Naive thymus-derived CD4-positive, alpha-beta T cell (primary cell): ENCODE measurements around the gene UGGT1. TPM values are rescaled to one million over a fixed set of nuclear protein-coding genes. Genes with fewer than 3 reads are reported as not detected.

Source experiments
- ATAC-seq: fragments of 150-1000 bp; cut with Tn5 transposase; 2 replicates; pipeline ENCODE4 v1.10.0; 2021; ENCODE audit warnings: mild to moderate bottlenecking, moderate library complexity
- CTCF ChIA-PET: fragments of 350-600 bp; sonication (Branson Sonifier 250); formaldehyde crosslinking; loops from one replicate; lab custom pipeline; 2021; ENCODE audit warnings: antibody characterized with exemption; lab: Charles Lee
- POLR2A ChIA-PET: fragments of 350-600 bp; sonication (Branson Sonifier 250); formaldehyde crosslinking; loops from one replicate; lab custom pipeline; 2021; ENCODE audit warnings: antibody characterized with exemption, inconsistent platforms; lab: Charles Lee
- DNase-seq, 9 donors: peaks; one replicate each; pipeline versions ENCODE4 v3.0.0 to v3.0.0-alpha.2; 2020 to 2022; ENCODE audit warnings: mixed read lengths in 1 of 9
- H3K27ac ChIP-seq: one replicate; pipeline ENCODE4 v1.7.0; 2013; ENCODE audit warnings: mild to moderate bottlenecking, low read depth, low read length, moderate library complexity
- H3K27me3 ChIP-seq, 2 donors: one replicate each; pipeline ENCODE4 v1.7.0; 2013; ENCODE audit warnings: low read length in 2 of 2, mild to moderate bottlenecking in 2 of 2, moderate library complexity in 2 of 2; ENCODE audit not compliant: control insufficient read depth in 2 of 2, insufficient read depth in 2 of 2
- H3K36me3 ChIP-seq, 3 experiments: 1 replicate in 2 of 3; 2 replicates in 1 of 3; pipeline ENCODE4 v1.7.0; 2013; ENCODE audit warnings: low read length in 3 of 3, mild to moderate bottlenecking in 3 of 3, moderate library complexity in 1 of 3; ENCODE audit not compliant: insufficient read depth in 3 of 3, control insufficient read depth in 2 of 3
- H3K4me1 ChIP-seq, 2 donors: one replicate each; pipeline ENCODE4 v1.7.0; 2013; ENCODE audit warnings: low read length in 2 of 2, mild to moderate bottlenecking in 2 of 2, moderate library complexity in 1 of 2; ENCODE audit not compliant: control insufficient read depth in 2 of 2, insufficient read depth in 2 of 2
- H3K4me3 ChIP-seq: 2 replicates; pipeline ENCODE4 v1.7.0; 2013; ENCODE audit warnings: mild to moderate bottlenecking, low read length
- H3K9me3 ChIP-seq, 3 experiments: 1 replicate in 2 of 3; 2 replicates in 1 of 3; pipeline ENCODE4 v1.7.0; 2013; ENCODE audit warnings: low read length in 3 of 3; ENCODE audit not compliant: control insufficient read depth in 2 of 3
- H3K27ac Mint-ChIP-seq, 9 donors: one replicate each; pipeline ENCODE4 v1.8.0; 2020 to 2022; ENCODE audit warnings: mixed read lengths in 9 of 9, mild to moderate bottlenecking in 8 of 9, moderate library complexity in 5 of 9, inconsistent platforms in 2 of 9
- H3K27me3 Mint-ChIP-seq, 5 donors: one replicate each; pipeline ENCODE4 v1.8.0; 2021 to 2022; ENCODE audit warnings: mixed read lengths in 5 of 5, mild to moderate bottlenecking in 1 of 5
- H3K36me3 Mint-ChIP-seq, 5 donors: one replicate each; pipeline ENCODE4 v1.8.0; 2020 to 2022; ENCODE audit warnings: mixed read lengths in 5 of 5, mild to moderate bottlenecking in 3 of 5, inconsistent platforms in 1 of 5
- H3K4me1 Mint-ChIP-seq, 7 donors: one replicate each; pipeline ENCODE4 v1.8.0; 2020 to 2022; ENCODE audit warnings: mixed read lengths in 7 of 7, mild to moderate bottlenecking in 3 of 7, inconsistent platforms in 1 of 7
- H3K4me3 Mint-ChIP-seq, 10 donors: one replicate each; pipeline ENCODE4 v1.8.0; 2020 to 2022; ENCODE audit warnings: mild to moderate bottlenecking in 10 of 10, mixed read lengths in 10 of 10, moderate library complexity in 6 of 10, inconsistent platforms in 2 of 10
- H3K9me3 Mint-ChIP-seq, 11 donors: one replicate each; pipeline ENCODE4 v1.8.0; 2020 to 2022; ENCODE audit warnings: mixed read lengths in 11 of 11, mild to moderate bottlenecking in 4 of 11, inconsistent platforms in 1 of 11, moderate library complexity in 1 of 11
- intact Hi-C, 2 donors: fragments of 100-400 bp; cut with micrococcal nuclease; formaldehyde crosslinking; loops; one replicate each; pipeline ENCODE4 v1.15.1; 2023
- polyA plus RNA-seq, 2 donors: library from polyadenylated mRNA; unstranded; fragments of 300-500 nt; fragmentation: Illumina TruSeq; gene quantifications; one replicate each; pipeline ENCODE4 v1.2.3, GENCODE V29; 2021
- total RNA-seq, 6 experiments: library from RNA in 5 of 6; stranded (reverse) in 5 of 6; gene quantifications; 1 replicate in 5 of 6; 2 replicates in 1 of 6; pipeline ENCODE4 v1.2.3 and lab custom pipeline; 2021 to 2026

UGGT1 gene
- total and polyA plus RNA-seq, 7 experiments from 2014 or later = 11.6 to 75.6 (median 42.7) TPM

GRCh38 chr2:128057334-128057733, 33.7 kb upstream of the UGGT1 start:
- H3K4me3 Mint-ChIP-seq = no peak overlapping the region
- ChIA-PET POLR2A (interaction anchor here (0.6 kb wide), 1 partner anchor 779 kb away, joined by 3 read pairs; no protein-coding TSS in a partner anchor), CTCF (no interaction called here)
- H3K27me3 ChIP-seq = no peaks in the 10 kb centered on the region
- no peaks in the 10 kb centered on the region for H3K4me1 Mint-ChIP-seq
- H3K27ac Mint-ChIP-seq = no peak overlapping the region
- H3K36me3 Mint-ChIP-seq = no peaks in the 10 kb centered on the region
- peaks cover 0 to 4% (median 0%) of the 10 kb centered on the region in 11 donors for H3K9me3 Mint-ChIP-seq
- no peak for ATAC-seq
- H3K4me3 ChIP-seq = no peak overlapping the region
- no peaks in the 10 kb centered on the region for H3K36me3 ChIP-seq
- H3K9me3 ChIP-seq = no peaks in the 10 kb centered on the region
- H3K27me3 Mint-ChIP-seq = peaks cover 6 to 19% (median 14%) of the 10 kb centered on the region in 5 donors
- H3K4me1 ChIP-seq = no peaks in the 10 kb centered on the region
- H3K27ac ChIP-seq = no peak overlapping the region
- intact Hi-C loops = no loop called here
- no peak for DNase-seq

- intact Hi-C loops = no loop called here
- ChIA-PET CTCF (no interaction called here), POLR2A (interaction anchor here (0.6 kb wide), 1 partner anchor 780 kb away, joined by 3 read pairs; no protein-coding TSS in a partner anchor)
- Histone ChIP-seq H3K36me3 (no peaks in the 10 kb centered on the region), H3K4me1 (no peaks in the 10 kb centered on the region), H3K4me3 (no peak overlapping the region), H3K27me3 (no peaks in the 10 kb centered on the region), H3K9me3 (no peaks in the 10 kb centered on the region), H3K27ac (no peak overlapping the region)
- no peaks in the 10 kb centered on the region for H3K4me1 Mint-ChIP-seq
- H3K36me3 Mint-ChIP-seq = no peaks in the 10 kb centered on the region
- peaks cover 0 to 2% (median 0%) of the 10 kb centered on the region in 11 donors for H3K9me3 Mint-ChIP-seq
- ATAC-seq = no peak
- no peak overlapping the region for H3K27ac Mint-ChIP-seq
- H3K27me3 Mint-ChIP-seq = peaks cover 0 to 15% (median 9%) of the 10 kb centered on the region in 5 donors
- no peak overlapping the region for H3K4me3 Mint-ChIP-seq
- no peak for DNase-seq
Observed at GRCh38 chr2:128058114-128058513, 32.9 kb upstream of the UGGT1 start.

GRCh38 chr2:128062571-128062970, 28.4 kb upstream of the UGGT1 start:
- H3K27me3 ChIP-seq = no peaks in the 10 kb centered on the region
- DNase-seq (no peak), ATAC-seq (no peak)
- Mint-ChIP-seq H3K27ac (no peak overlapping the region), H3K36me3 (no peaks in the 10 kb centered on the region), H3K4me3 (no peak overlapping the region), H3K9me3 (no peaks in the 10 kb centered on the region), H3K27me3 (peaks cover 0 to under 1% (median 0%) of the 10 kb centered on the region in 5 donors), H3K4me1 (no peaks in the 10 kb centered on the region)
- intact Hi-C loops = no loop called here
- POLR2A ChIA-PET = no interaction called here
- H3K27ac ChIP-seq = no peak overlapping the region
- H3K36me3 ChIP-seq = no peaks in the 10 kb centered on the region
- no peaks in the 10 kb centered on the region for H3K4me1 ChIP-seq
- H3K4me3 ChIP-seq = no peak overlapping the region
- CTCF ChIA-PET = interaction anchor here (0.6 kb wide), 1 partner anchor 47 kb away, joined by 3 read pairs; no protein-coding TSS in a partner anchor
- H3K9me3 ChIP-seq = no peaks in the 10 kb centered on the region

GRCh38 chr2:128064353-128064752, 26.6 kb upstream of the UGGT1 start:
- H3K36me3 ChIP-seq = no peaks in the 10 kb centered on the region
- no peak overlapping the region for H3K27ac ChIP-seq
- H3K4me1 Mint-ChIP-seq = no peaks in the 10 kb centered on the region
- DNase-seq (no peak), ATAC-seq (no peak)
- H3K36me3 Mint-ChIP-seq = no peaks in the 10 kb centered on the region
- no peaks in the 10 kb centered on the region for H3K27me3 ChIP-seq
- H3K27ac Mint-ChIP-seq = no peak overlapping the region
- CTCF ChIA-PET = interaction anchor here (0.6 kb wide), 1 partner anchor 378 kb away, joined by 3 read pairs; no protein-coding TSS in a partner anchor
- H3K4me1 ChIP-seq = no peaks in the 10 kb centered on the region
- no peak overlapping the region for H3K4me3 Mint-ChIP-seq
- no peaks in the 10 kb centered on the region for H3K27me3 Mint-ChIP-seq
- no peak overlapping the region for H3K4me3 ChIP-seq
- H3K9me3 ChIP-seq = no peaks in the 10 kb centered on the region
- no peaks in the 10 kb centered on the region for H3K9me3 Mint-ChIP-seq
- intact Hi-C loops = no loop called here
- POLR2A ChIA-PET = no interaction called here

GRCh38 chr2:128069769-128070168, 21.2 kb upstream of the UGGT1 start:
- DNase-seq (no peak), ATAC-seq (no peak)
- H3K4me1 ChIP-seq = no peaks in the 10 kb centered on the region
- CTCF ChIA-PET = no interaction called here
- intact Hi-C loops = no loop called here
- H3K27me3 ChIP-seq = no peaks in the 10 kb centered on the region
- H3K4me3 Mint-ChIP-seq = no peak overlapping the region
- no peaks in the 10 kb centered on the region for H3K4me1 Mint-ChIP-seq
- POLR2A ChIA-PET = no interaction called here
- H3K36me3 Mint-ChIP-seq = no peaks in the 10 kb centered on the region
- no peak overlapping the region for H3K27ac Mint-ChIP-seq
- H3K27me3 Mint-ChIP-seq = no peaks in the 10 kb centered on the region
- no peaks in the 10 kb centered on the region for H3K36me3 ChIP-seq
- no peaks in the 10 kb centered on the region for H3K9me3 Mint-ChIP-seq
- no peak overlapping the region for H3K4me3 ChIP-seq
- H3K9me3 ChIP-seq = no peaks in the 10 kb centered on the region
- no peak overlapping the region for H3K27ac ChIP-seq

GRCh38 chr2:128073278-128073677, 17.7 kb upstream of the UGGT1 start:
- Mint-ChIP-seq H3K9me3 (no peaks in the 10 kb centered on the region), H3K36me3 (no peaks in the 10 kb centered on the region), H3K27me3 (peaks cover 0 to 4% (median 0%) of the 10 kb centered on the region in 5 donors), H3K4me3 (no peak overlapping the region), H3K27ac (no peak overlapping the region), H3K4me1 (peaks cover 0 to 3% (median 0%) of the 10 kb centered on the region in 7 donors)
- ATAC-seq (no peak), DNase-seq (no peak)
- ChIA-PET POLR2A (no interaction called here), CTCF (no interaction called here)
- H3K36me3 ChIP-seq = no peaks in the 10 kb centered on the region
- no peak overlapping the region for H3K27ac ChIP-seq
- H3K4me1 ChIP-seq = no peaks in the 10 kb centered on the region
- H3K9me3 ChIP-seq = no peaks in the 10 kb centered on the region
- H3K27me3 ChIP-seq = no peaks in the 10 kb centered on the region
- H3K4me3 ChIP-seq = no peak overlapping the region
- intact Hi-C loops = no loop called here

GRCh38 chr2:128076461-128077106, 14.4 kb upstream of the UGGT1 start:
- H3K9me3 ChIP-seq = no peaks in the 10 kb centered on the region
- H3K4me1 ChIP-seq = no peaks in the 10 kb centered on the region
- H3K4me3 ChIP-seq = no peak overlapping the region
- H3K4me1 Mint-ChIP-seq = peaks cover 0 to 3% (median 0%) of the 10 kb centered on the region in 7 donors
- ATAC-seq (no peak), DNase-seq (no peak)
- H3K9me3 Mint-ChIP-seq = no peaks in the 10 kb centered on the region
- no peaks in the 10 kb centered on the region for H3K36me3 Mint-ChIP-seq
- H3K27ac ChIP-seq = no peak overlapping the region
- peaks cover 0 to 9% (median 1%) of the 10 kb centered on the region in 5 donors for H3K27me3 Mint-ChIP-seq
- H3K27me3 ChIP-seq = no peaks in the 10 kb centered on the region
- ChIA-PET CTCF (interaction anchor here (0.6 kb wide), 1 partner anchor 11 kb away, joined by 4 read pairs; no protein-coding TSS in a partner anchor), POLR2A (no interaction called here)
- intact Hi-C loops = no loop called here
- H3K36me3 ChIP-seq = no peaks in the 10 kb centered on the region
- H3K27ac Mint-ChIP-seq = no peak overlapping the region
- no peak overlapping the region for H3K4me3 Mint-ChIP-seq
